HG02623 (cell line): Measurements from ENCODE around the gene GPC6.
"Not testable (repeated sequence)": the region's sequence is repeated elsewhere in the genome, so short reads cannot be mapped to it uniquely, and the experiment has no call there.

Source experiments
- ATAC-seq: cut with Tn5 transposase; IDR thresholded peaks from one replicate; pipeline ENCODE4 v1.9.1; 2021; ENCODE audit warnings: moderate library complexity; ENCODE audit not compliant: unreplicated experiment

Gene GPC6

DNA sequence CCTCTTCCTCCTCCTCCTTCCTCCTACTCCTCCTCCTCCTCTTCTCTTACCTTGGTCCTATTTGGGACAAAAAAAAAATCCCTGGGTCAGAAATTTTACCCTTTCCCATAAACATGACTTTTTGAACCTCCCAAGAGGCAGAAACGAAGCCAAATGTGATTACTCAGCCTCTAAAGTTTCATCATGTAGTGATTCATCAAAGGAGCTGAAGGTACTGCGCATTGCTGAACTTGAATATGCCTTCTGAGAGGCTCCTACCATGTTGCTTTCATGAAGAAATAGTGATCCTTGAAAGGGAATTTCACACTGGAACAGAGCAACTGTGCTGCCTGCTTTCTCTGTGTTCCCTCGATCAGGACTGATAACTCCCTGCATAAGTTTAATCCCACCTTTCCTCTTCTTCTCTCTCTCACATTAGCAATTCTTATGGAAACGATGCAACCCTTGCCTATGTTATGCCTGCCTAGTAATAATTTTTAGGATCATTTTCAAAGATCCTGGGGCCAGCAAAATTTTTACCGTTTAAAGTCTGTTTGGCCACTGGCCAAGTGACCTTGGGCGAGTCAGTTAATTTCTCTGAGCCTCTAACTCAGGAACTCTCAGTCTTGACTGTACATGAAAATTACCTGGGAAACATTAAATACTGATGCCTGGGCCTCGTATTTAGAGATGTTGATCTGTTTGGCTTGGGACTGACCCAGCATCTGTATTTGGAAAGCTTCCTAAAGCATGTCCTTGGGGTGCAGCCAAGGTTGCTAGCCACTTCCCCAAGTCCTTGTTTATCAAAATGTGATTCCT is 1103.3 kb downstream of the GPC6 start:
- no peak for ATAC-seq

DNA sequence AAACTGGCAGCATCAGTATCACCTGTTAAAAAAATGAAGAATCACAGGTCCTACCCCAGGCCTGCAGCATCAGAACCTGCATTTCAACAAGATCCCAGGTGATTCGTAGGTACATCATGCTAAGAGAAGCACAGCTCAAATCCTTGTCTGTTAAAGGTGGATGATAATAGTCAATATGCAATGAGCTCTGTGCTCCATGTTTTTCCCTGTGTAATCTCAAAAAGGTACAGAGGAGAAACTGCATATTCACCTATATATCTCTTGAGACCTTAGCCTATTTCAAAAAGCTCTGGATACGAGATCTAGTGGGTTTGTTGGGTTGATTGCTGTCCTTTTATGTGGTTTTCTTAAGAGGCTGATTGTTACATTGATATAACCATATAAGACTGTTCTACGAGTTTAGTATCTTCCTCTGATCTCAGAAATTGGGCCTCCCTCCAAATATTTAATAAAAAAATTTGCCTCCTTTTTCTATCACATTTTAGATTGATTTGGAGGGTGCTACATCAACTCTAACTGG is 1104.0 kb downstream of the GPC6 start:
- ATAC-seq = no peak

DNA sequence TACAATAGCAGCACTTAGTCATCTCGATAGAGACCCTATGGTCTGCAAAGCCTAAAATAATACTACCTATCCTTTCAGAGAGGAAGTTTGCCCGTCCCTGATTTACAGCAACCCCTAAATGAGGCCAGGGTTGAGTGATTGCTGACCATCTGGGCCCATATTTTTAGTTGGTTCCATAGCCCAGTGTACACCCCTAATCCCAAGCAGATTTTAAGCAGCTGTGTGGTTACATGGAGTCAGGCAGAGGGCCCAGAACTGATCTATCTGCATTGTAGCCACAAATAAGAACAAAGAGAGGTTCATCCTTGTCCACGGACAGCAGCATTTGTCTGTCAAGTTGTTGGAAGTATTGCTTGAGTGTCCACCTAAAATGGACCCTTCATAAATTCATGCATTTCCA is 1104.7 kb downstream of the GPC6 start:
- no peak for ATAC-seq

DNA sequence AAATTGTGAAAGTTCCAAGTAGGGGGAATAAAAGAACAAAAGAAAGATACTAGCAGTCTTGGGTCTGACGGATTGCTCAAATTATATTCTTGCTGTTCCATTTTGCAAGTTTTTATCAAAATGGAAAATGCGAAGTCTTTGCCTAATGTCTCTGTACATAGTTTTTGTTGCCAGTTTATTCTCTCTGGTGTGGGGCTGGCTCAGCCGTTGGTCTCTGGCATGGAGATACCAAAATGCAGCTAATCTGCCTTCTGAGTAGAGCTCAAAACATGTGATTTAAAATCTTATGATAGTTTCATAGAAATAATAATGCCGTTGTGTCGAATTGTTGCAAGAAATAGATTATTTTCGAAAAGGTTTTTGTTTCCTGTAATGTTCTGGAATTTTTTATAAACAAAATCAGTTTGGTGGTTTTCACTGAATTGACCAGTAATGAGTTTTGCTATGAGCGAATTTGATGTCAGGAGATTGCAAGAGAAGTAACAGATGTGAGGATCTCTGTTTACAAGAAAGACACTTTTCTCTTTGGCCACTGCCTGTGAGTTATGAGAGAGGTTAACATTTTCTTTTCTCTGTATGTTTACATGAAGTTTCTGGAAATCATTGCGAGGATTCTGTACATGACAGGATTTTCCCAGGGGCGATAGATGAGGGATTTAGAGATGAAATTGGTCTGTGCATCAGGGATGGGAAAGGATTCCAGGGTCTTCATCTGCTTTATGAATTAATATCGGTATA is 1105.9 kb downstream of the GPC6 start:
- no peak for ATAC-seq

DNA sequence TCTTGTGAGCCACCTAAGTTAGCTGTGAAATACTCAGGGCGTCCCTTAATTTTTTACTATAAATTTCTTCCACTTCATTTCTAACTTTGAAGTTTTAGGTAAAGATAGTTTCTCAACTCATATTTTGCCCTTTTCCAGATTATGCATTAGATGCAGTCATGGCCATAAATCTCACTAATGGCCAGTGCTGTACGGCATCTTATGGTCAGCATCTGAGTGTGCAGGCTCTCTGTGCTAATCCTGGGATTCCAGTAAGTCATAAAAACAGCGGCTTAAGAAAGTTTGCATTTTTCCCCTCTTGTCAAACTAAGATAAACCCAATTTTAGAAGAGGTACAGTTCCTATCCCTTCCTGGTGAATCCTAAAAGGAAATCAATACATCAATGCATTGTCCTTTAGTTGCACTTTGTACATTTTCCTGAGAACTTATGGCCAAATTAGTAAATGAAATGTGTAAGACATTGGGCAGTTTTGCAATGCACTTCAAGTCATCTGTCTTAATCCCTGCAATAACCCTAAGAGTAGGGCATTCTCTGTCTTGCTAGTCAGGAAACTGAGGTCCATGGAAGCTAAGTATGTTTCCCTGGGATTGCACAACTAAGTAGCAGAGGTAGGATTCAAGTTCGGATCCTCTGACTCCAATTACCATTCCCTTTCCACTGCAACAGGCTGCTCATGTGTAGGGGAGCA is 1106.7 kb downstream of the GPC6 start:
- ATAC-seq = no peak

DNA sequence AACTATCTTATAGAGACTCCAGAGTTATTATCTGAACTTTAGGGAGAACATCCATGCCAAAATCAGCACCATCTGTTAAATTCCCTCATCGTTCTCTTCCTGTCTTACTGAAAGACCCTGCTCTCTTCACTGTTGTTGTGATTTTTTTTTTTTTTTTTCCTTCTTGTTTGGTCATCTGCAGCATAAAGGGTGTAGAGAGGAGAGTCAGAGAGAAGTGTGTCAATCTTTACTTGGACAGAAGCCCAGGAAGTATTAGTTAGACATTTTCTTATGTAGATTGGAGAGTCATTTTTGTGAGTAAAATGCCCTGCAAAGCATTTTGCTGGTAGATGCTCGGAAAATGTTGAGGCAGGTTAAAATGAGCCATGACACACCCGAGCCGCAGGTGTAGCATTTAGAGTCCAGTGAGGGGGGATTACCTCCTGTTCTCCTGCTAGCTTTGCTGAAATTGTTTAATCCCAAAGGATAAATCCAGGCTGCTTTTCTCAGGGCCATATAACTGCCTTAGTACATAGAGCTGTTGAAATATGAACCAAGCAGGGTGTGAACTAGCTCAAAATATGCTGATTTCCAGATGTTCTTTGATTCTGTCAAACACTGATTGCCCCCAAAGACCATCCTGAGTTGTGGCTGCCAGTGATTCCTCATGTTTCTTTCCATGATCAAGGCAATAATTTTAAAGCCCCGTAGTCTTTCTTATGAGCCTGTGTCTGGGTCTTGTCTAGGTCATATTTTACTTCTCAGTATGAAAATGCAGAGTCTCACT is 1109.3 kb downstream of the GPC6 start:
- no peak for ATAC-seq

DNA sequence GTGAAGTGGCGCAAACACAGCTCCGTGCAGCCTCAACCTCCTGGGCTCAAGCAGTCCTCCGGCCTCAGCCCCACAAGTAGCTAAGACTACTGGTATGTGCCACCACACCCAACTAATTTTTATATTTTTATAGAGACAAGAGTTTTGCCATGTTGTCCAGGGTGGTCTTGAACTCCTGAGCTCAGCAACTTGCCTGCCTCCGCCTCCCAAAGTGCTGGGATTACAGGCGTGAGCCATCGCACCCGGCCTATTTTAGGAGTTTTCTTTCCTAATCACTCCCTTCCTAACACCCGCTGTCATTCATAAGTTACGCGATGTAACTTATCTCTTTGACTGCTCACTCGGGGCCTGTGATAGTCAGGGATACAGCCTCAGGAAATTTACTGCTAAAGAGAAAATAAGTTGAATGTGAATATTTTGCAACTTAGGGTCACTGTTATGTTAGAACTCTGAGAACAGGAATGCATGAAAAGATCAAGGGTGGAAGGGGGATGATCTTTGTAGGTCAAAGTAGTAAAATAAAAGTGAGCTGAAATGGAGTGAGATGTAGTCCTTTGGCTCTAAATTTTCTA is 1112.6 kb downstream of the GPC6 start:
- ATAC-seq = no peak

DNA sequence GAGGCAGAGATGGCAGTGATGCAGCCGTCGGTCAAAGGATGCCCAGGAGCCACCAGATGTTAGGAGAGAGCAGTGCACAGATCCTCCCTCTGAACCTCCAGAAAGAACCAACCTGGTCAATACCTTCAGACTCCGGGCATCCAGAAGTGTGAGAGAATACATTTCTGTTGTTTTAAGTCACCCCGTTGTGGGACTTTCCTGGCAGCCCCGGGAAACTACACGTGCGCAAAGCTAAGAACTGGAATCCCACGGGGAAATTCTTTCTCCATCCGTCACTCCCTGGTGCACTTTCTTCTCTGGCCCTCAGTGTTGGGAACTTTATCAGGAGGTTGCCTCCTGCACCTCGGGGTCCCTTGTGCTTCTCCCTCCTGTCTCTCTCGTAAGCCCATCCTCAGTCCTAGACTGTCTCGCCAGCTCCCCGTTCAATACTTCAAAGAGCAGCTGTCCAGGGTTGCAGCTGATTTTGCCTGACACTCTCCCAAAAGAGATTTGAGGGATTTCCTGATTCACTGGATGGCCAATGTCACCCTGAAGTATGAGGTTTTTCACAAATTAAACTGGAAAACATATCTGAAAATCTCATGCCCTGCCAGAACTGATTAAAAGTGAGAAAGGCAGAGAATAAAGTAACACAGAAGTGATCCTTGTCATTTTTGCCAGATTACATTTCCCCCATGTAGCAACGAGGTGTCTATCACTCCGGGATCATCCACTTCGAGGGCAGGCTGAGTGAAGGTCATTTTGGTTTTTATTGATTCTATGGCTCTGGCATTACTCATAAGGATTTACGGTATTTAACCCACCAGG is 1116.0 kb downstream of the GPC6 start:
- no peak for ATAC-seq

DNA sequence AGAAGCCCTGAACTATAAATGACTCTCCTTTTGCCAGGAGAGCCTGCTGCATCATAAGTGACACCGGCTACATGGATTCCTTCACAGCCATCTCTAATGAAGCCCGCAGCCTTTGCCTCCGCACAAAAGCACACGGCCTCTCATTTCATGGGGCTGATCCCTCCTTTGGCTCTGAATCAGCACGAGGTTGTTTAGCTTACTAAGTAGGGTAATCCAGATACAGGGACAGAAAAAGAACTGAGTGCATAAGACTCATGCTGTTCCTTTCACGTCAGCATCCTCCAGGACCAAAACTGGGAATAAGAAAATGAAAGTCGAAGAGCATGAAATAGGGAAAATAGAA is 1116.6 kb downstream of the GPC6 start:
- no peak for ATAC-seq

DNA sequence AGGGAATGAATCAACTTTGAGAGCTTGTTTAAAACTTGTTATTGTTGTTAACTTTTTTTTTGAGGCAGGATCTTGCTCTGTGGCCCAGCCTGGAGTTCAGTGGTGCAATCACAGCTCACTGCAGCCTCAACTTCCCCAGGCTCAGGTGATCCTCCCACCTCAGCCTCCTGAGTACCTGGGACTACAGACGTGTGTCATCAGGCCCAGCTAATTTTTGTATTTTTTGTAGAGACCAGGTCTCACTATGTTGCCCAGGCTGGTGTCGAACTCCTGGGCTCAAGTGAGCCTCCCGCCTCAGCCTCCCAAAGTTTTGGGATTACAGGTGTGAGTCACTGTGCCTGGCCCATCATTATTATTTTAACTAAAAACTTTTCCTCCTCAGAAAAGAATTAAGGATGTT is 1117.1 kb downstream of the GPC6 start:
- ATAC-seq = not testable (repeated sequence)

DNA sequence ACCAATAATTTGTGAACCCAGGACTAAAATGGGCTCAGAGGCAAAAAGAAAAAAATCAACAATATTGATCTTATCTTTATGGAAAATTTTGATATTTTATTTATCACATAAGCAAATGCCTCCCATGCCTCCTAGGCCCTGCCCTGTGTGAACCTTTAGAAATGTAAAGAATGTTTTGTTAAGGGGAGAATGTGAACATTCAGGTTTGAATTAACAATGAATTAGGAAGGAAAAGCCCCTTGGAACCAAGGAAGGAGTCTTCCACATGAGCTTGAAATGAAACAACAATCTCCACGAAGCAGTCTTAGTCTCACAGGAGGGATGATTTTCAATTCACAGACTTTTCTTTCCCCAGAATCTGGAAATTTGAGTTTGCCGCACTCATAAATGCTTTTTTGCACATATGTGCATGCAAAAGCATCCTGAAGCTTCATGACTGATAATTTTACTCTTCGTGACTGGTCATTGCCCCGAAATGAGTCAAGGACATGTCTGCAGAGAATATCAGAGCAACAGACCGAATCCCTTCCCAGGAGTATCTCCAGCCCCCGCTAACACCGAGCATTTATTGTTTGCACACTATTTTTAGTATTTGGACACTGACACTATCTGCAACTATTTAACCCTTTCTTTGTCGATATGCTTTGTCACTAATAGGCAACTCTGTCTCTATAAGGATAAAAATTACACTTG is 1117.7 kb downstream of the GPC6 start:
- no peak for ATAC-seq

DNA sequence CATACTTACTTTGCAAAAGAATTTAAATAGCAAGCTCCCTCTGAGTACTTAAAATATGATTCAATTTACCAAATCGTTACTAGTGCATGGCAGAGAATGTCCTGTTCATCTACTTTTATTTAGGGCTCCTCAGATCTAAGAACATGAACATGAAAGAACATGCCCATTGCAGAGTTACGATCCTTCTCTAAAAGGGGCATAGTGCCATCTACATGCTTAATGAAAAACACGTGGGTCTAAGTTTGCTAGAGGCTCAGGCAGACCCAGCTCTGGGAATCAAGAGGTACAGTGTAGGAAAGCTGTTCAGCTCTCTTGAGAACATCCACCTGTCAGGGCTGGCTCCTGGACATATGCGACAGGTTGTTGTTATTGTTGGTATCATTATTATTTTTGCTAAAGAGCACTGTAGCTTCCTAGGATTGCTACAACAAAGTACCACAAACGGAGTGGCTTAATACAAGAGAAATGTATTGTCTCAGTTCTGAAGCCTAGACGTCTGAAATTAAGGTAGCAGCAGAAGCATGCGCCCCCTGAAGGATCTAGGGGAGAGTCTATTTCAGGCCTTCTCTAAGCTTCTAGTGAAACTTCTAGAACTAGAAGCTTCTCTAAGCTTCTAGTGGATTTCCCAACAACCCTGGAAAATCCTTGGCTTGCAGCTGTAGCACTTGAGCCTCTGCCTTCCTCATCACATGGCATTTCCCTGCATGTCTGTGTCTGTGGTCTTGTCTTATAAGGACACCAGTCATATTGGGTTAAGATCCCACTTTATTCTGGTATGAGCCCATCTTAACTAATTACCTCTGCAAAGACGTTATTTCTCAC is 1119.0 kb downstream of the GPC6 start:
- ATAC-seq = no peak

DNA sequence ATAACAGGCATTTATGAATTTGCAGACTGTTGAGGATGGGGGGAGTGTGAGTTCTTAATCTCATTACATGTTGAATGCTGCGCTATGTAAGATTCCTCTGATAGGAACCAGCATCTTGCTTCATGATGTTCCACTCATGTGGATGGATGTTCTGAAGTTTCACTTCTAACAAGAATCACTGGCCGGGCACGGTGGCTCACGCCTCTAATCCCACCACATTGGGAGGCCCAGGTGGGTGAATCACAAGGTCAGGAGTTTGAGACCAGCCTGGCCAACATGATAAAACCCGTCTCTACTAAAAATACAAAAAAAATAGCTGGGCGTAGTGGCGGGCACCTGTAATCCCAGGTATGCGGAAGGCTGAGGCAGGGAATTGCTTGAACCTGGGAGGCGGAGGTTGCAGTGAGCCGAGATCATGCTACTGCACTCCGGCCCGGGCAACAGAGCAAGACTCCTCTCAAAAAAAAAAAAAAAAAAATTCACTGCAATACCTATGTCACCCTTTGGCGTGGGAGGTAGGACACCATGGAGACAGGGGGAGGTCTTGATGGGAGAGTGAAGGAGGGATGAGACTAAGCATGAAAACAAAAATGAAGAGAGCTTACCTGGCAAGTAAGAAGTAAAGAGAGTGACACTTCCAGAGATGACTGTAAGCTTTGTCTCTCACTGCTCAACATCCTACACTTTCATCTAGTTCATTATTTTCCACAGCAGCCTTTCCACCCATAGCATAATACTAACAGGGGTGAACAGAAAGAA is 1119.8 kb downstream of the GPC6 start:
- ATAC-seq = no peak

DNA sequence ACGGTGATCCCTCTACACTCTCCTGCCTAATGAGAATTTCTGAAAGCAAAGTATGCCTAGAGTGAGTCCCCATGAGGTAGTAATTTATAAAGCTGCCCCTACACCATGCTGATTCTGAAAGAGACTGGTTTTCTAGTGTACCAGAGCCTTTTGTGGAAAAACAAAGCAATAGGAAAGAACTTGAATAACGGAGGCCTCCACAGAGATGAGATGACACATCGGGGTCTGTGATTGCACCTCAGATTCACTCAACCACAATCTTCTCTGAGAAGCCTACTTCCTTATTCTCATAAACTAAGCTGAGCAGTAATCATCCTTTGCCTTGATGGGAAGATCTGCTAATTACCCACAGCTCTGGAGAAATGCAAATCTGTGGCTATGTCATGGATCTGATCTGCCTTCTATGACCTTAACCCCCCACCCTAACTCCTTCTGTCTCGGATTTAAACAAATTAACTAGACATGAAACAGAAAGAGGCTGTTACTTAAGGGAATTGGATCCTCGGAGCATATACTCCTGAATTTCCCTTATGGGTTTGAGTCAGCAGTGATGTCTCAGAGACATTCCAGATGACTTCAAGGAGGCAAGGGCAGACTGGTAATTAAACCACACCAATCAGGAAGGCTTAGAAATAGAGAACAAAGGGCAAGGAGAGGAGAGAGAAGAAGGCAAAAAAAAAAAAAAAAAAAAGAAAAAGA is 1124.8 kb downstream of the GPC6 start:
- no peak for ATAC-seq

DNA sequence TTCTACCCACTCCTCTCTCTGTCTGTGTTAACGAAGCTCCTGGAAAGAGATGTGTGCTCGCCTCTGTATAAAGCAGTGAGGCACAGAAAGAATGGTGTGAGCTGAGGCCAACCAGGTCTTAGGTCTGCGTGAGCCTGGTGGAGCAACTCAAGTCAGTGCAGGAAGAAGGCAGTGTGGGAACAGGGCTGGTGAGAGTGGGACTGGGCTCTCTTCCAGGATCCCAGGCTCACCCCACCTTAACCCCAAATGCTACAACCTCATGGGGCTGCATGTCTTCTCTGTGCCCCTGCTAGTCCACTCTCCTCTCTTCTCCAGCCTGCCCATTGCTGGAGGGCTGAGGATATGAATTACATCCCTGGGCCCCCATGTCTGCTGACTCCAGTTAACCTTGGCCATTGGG is 1125.5 kb downstream of the GPC6 start:
- ATAC-seq = no peak

DNA sequence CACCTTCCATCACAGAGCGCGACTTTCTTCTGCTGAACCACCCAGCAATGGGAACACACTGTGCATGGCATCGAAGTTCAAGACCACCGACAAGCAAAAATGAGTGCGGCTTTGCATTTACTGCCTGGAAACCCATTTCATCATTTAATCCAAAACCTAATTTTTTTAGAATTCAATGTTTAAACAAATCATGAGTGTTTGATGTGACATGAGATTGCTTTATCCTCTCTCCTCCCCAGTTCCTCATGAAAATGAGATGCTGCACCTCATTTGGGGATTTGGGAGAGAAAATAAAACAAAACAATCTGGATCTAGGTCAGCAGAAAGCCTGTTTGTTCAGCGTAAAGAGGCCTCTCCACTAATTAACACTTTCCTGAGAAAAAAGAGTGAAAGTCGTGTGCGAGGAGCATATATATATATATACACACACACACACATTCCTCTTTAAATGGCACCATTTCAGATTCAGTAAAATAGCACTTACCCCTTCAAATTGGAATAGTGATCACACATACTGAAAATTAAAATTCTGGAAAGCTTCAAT is 1126.6 kb downstream of the GPC6 start:
- no peak for ATAC-seq

DNA sequence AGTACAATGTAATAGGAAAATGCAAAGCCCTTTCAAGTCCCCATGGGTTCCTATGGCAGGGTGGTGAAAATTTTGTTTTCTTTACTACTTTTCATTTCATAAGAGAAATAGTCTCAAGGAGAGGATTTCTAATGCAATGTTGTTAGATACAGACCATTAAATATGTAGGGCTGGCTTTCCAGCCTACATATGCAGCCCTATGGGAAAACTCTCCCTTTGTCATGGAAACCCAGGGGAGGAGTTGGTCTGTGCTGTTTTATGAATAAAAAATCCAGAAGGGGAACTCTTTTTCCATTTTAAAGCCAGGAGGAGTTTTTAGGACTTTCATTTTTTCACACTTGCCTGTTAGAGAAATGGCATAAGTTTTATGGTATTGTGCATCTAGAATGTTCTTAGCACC is 1133.3 kb downstream of the GPC6 start:
- ATAC-seq = no peak
